Thymus (tissue), 14 donors: ENCODE data around the gene DNTT. TPM values are rescaled to one million over a fixed set of nuclear protein-coding genes. Genes with fewer than 3 reads are reported as not detected.

Experiments used
- DNase-seq, 9 donors: peaks; one replicate each; pipeline ENCODE4 v3.0.0-alpha.2; 2013; ENCODE audit warnings: low spot score in 9 of 9, low read depth in 6 of 9, missing footprints in 1 of 9
- H3K27ac ChIP-seq, 2 donors: one replicate each; pipeline ENCODE4 v1.5.1; 2013; ENCODE audit warnings: control low read depth in 1 of 2, low read depth in 1 of 2, low read length in 1 of 2, mild to moderate bottlenecking in 1 of 2, moderate library complexity in 1 of 2
- H3K27me3 ChIP-seq, 2 donors: one replicate each; pipeline ENCODE4 v1.5.1; 2013; ENCODE audit warnings: low read length in 1 of 2; ENCODE audit not compliant: control insufficient read depth in 2 of 2, insufficient read depth in 1 of 2
- H3K36me3 ChIP-seq, 2 donors: one replicate each; pipeline ENCODE4 v1.5.1; 2013; ENCODE audit warnings: low read length in 1 of 2, mild to moderate bottlenecking in 1 of 2, moderate library complexity in 1 of 2; ENCODE audit not compliant: control insufficient read depth in 2 of 2, insufficient read depth in 2 of 2
- H3K4me1 ChIP-seq, 2 donors: one replicate each; pipeline ENCODE4 v1.5.1; 2013; ENCODE audit warnings: low read length in 2 of 2; ENCODE audit not compliant: control insufficient read depth in 2 of 2, insufficient read depth in 2 of 2
- H3K4me3 ChIP-seq, 2 donors: one replicate each; pipeline ENCODE4 v1.5.1; 2013; ENCODE audit warnings: low read length in 2 of 2, control low read depth in 1 of 2, mild to moderate bottlenecking in 1 of 2
- H3K9me3 ChIP-seq, 2 donors: one replicate each; pipeline ENCODE4 v1.5.1; 2013; ENCODE audit warnings: low read length in 1 of 2, mild to moderate bottlenecking in 1 of 2; ENCODE audit not compliant: control insufficient read depth in 2 of 2, insufficient read depth in 1 of 2
- WGBS: extraction: QIAGEN DNeasy Blood & Tissue Kit; methylation state at CpG from one replicate; pipeline ENCODE4 v1.1.7; 2013; 5-methylcytosine and 5-hydroxymethylcytosine counted together
- long read RNA-seq, 10 donors: transcript quantifications; one replicate each; lab custom pipeline, GENCODE V29; 2026
- polyA plus RNA-seq: library from polyadenylated mRNA; stranded (reverse); fragments of 200-250 nt; gene quantifications from one replicate; pipeline ENCODE4 v1.2.3, GENCODE V29; 2013
- total RNA-seq: library from RNA; stranded (reverse); fragments of 120-200 nt; gene quantifications from one replicate; pipeline ENCODE4 v1.2.4, GENCODE V29; 2013
- donor health status: healthy.

DNTT gene
- total RNA-seq (38.7 TPM), polyA plus RNA-seq (38.4 TPM)
- long read RNA-seq, donor 1, partial matches to known transcripts: 0 of 2 reads
- long read RNA-seq, donor 1, other reads (novel, unspliced or antisense): 0 of 2 reads
- long read RNA-seq, donor 2: 0 reads
- long read RNA-seq, donor 3, transcript DNTT-201 (11 exons, 1,972 nt): major isoform, 32 of 44 reads
- long read RNA-seq, donor 3, partial matches to known transcripts: 12 of 44 reads
- long read RNA-seq, donor 3, other reads (novel, unspliced or antisense): 0 of 44 reads
- long read RNA-seq, donor 4, partial matches to known transcripts: 0 of 2 reads
- long read RNA-seq, donor 4, other reads (novel, unspliced or antisense): 0 of 2 reads
- long read RNA-seq, donor 5, transcript DNTT-201 (11 exons, 1,972 nt): major isoform, 6 of 15 reads
- long read RNA-seq, donor 5, partial matches to known transcripts: 8 of 15 reads
- long read RNA-seq, donor 5, other reads (novel, unspliced or antisense): 0 of 15 reads
- long read RNA-seq, donor 6, transcript DNTT-201 (11 exons, 1,972 nt): major isoform, 15 of 17 reads
- long read RNA-seq, donor 6, partial matches to known transcripts: 0 of 17 reads
- long read RNA-seq, donor 6, other reads (novel, unspliced or antisense): 0 of 17 reads
- long read RNA-seq, donor 7, transcript DNTT-201 (11 exons, 1,972 nt): major isoform, 8 of 9 reads
- long read RNA-seq, donor 7, partial matches to known transcripts: 0 of 9 reads
- long read RNA-seq, donor 7, other reads (novel, unspliced or antisense): 0 of 9 reads
- long read RNA-seq, donor 8, partial matches to known transcripts: 0 of 3 reads
- long read RNA-seq, donor 8, other reads (novel, unspliced or antisense): 0 of 3 reads
- long read RNA-seq, donor 9, transcript DNTT-201 (11 exons, 1,972 nt): major isoform, 23 of 30 reads
- long read RNA-seq, donor 9, partial matches to known transcripts: 7 of 30 reads
- long read RNA-seq, donor 9, other reads (novel, unspliced or antisense): 0 of 30 reads
- long read RNA-seq, donor 10, transcript DNTT-201 (11 exons, 1,972 nt): major isoform, 5 of 5 reads
- long read RNA-seq, donor 10, partial matches to known transcripts: 0 of 5 reads
- long read RNA-seq, donor 10, other reads (novel, unspliced or antisense): 0 of 5 reads

- DNase-seq: peak in 2 of 9 donors; percentile 42 to 57
- Histone ChIP-seq H3K9me3 (no peaks in the 10 kb centered on the region), H3K27ac (peak within 1 kb of the TSS; percentile 59 to 81), H3K27me3 (no peaks in the 10 kb centered on the region), H3K4me1 (peaks cover 49 to 74% of the 10 kb centered on the region in 2 donors), H3K4me3 (peak within 1 kb of the TSS; percentile 49 to 85), H3K36me3 (no peaks in the 10 kb centered on the region)
- 8% methylated on average over 8 of the region's 8 CpGs for WGBS
Measured at GRCh38 chr10:96304230-96304629, at the start of gene DNTT. DNTT (plus strand) TSS chr10:96304434; CDS start chr10:96304498, 64 bp downstream.

DNA sequence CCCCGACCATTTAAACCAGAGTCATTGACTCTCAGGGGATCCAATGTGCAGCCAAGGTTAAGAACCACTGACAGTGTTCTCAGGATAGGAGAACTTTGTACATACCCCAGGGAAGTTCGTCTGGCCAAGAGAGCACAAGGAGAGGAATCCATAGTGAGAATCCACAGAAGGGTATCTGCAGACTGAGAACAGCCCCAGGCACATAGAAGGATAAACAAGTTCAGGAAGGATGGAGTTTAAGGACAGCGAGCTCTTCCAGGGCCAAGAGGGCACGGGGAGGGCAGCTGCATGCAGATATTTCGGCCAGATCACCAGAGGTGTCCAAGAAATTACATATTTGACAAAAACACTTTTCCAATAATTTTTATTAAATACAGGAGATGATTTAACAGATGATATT lies 49.3 kb upstream of the DNTT start:
- H3K4me1 ChIP-seq: no peaks in the 10 kb centered on the region
- no peak overlapping the region for H3K27ac ChIP-seq
- H3K4me3 ChIP-seq: no peak overlapping the region
- H3K36me3 ChIP-seq: no peaks in the 10 kb centered on the region
- no peaks in the 10 kb centered on the region for H3K27me3 ChIP-seq
- H3K9me3 ChIP-seq: no peaks in the 10 kb centered on the region
- WGBS: 97% methylated on average over 5 of the region's 5 CpGs
- no peak for DNase-seq

- 79% methylated on average over 6 of the region's 6 CpGs for WGBS
Measured at GRCh38 chr10:96255549-96256333, 48.5 kb upstream of the DNTT start.

DNA sequence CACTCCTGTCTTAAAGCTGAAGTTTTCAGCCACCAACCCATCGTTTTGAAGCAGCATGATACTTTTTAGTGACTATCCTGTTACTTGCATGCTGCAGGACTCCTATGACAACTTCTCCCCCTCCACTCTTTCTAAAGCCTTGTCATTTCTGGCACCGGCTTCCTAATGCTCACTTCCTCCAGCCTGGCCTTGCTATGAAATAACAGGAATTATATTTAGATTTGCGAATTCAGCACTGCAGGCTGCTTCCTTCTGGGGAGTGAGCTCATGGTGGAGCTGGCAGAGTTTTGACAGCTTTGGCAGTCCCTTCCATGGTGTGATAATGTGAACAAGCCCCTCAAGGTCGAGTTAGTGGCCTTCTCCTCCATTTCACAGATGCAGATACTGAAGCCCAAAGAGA lies 46.3 kb upstream of the DNTT start:
- Histone ChIP-seq H3K27me3 (no peaks in the 10 kb centered on the region), H3K4me1 (no peaks in the 10 kb centered on the region), H3K4me3 (no peak overlapping the region), H3K36me3 (no peaks in the 10 kb centered on the region), H3K27ac (peak overlapping the region in 1 of 2 donors; percentile 11), H3K9me3 (no peaks in the 10 kb centered on the region)
- WGBS: 50% methylated on average over 4 of the region's 4 CpGs
- no peak for DNase-seq

More at GRCh38 chr10:96255549-96256333, 48.5 kb upstream of the DNTT start:
- Histone ChIP-seq H3K4me3 (no peak overlapping the region), H3K27ac (no peak overlapping the region), H3K36me3 (no peaks in the 10 kb centered on the region), H3K27me3 (no peaks in the 10 kb centered on the region), H3K4me1 (no peaks in the 10 kb centered on the region), H3K9me3 (no peaks in the 10 kb centered on the region)
- no peak for DNase-seq

- no peaks in the 10 kb centered on the region for H3K27me3 ChIP-seq
- WGBS: 97% methylated on average over 6 of the region's 6 CpGs
- H3K9me3 ChIP-seq: no peaks in the 10 kb centered on the region
- H3K27ac ChIP-seq: no peak overlapping the region
- DNase-seq: no peak
- H3K4me1 ChIP-seq: no peaks in the 10 kb centered on the region
- no peaks in the 10 kb centered on the region for H3K36me3 ChIP-seq
- no peak overlapping the region for H3K4me3 ChIP-seq
Measured at GRCh38 chr10:96259150-96259549, 45.1 kb upstream of the DNTT start.

- Histone ChIP-seq H3K4me3 (no peak overlapping the region), H3K27me3 (no peaks in the 10 kb centered on the region), H3K27ac (peak overlapping the region in 1 of 2 donors; percentile 2), H3K9me3 (no peaks in the 10 kb centered on the region), H3K36me3 (no peaks in the 10 kb centered on the region), H3K4me1 (no peaks in the 10 kb centered on the region)
- 94% methylated on average over 3 of the region's 3 CpGs for WGBS
- DNase-seq: no peak
Measured at GRCh38 chr10:96260014-96260413, 44.2 kb upstream of the DNTT start.

DNA sequence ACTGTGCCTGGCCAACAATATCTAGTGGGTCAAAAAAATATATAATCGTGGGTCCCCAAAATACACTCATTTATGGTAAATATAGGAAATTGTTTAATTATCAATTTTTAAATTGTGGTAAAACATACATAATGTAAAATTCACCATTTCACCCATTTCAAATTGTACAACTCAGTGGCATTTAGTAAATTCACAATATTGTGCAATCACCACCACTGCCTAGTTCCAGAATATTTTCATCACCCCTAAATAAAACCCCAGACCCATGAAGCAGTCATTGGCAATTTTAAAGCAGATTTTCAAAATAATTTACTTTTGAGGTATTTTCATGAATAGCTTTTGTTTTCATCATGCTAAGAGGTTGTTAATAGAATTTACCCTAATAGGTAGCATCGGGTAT lies 43.1 kb upstream of the DNTT start:
- DNase-seq: no peak
- 99% methylated on average over 2 of the region's 2 CpGs for WGBS
- H3K4me1 ChIP-seq: no peaks in the 10 kb centered on the region
- no peak overlapping the region for H3K27ac ChIP-seq
- H3K36me3 ChIP-seq: no peaks in the 10 kb centered on the region
- H3K4me3 ChIP-seq: no peak overlapping the region
- H3K27me3 ChIP-seq: no peaks in the 10 kb centered on the region
- no peaks in the 10 kb centered on the region for H3K9me3 ChIP-seq

DNA sequence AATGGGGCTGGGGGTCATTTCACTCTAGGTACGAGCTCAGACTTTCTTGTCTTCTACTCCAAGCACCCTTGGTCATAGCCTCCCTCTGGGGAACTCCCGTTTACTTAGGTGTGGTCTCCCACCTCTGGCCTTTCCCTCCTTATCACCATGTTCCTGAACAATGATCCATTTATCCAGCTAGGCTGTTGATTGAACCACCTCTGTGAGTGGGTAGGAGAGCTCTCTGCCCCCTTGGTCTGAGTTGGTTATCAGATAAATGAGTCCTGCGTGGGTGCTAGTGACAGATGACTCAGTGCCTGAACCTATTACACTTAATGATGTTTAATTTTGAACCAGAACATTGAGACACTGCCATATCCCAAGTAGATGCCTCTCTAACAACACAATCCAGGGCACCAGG lies 42.3 kb upstream of the DNTT start:
- no peak for DNase-seq
- no peaks in the 10 kb centered on the region for H3K36me3 ChIP-seq
- H3K9me3 ChIP-seq: no peaks in the 10 kb centered on the region
- H3K4me1 ChIP-seq: no peaks in the 10 kb centered on the region
- 95% methylated on average over 3 of the region's 3 CpGs for WGBS
- no peak overlapping the region for H3K27ac ChIP-seq
- no peaks in the 10 kb centered on the region for H3K27me3 ChIP-seq
- no peak overlapping the region for H3K4me3 ChIP-seq
